HepG2 (cell line): Measurements from ENCODE around the gene FAM229A. TPM values are rescaled to one million over a fixed set of nuclear protein-coding genes. Genes with fewer than 3 reads are reported as not detected.

Source experiments
- GABPB1 ChIP-seq: IDR thresholded peaks from 2 replicates; pipeline ENCODE4 v1.6.1; 2016; ENCODE audit warnings: mild to moderate bottlenecking, missing genetic modification reagents, moderate library complexity, missing compliant biosample characterization
- GATAD1 ChIP-seq: IDR thresholded peaks from 2 replicates; pipeline ENCODE4 v1.6.1; 2016; ENCODE audit warnings: missing genetic modification reagents, missing compliant biosample characterization
- HDAC2 ChIP-seq: sonication (generic); formaldehyde crosslinking; IDR thresholded peaks from 2 replicates; pipeline ENCODE4 v1.4.0; 2020; ENCODE audit warnings: missing genetic modification reagents
- NCOR1 ChIP-seq: fragments of 200-600 bp; sonication (generic); IDR thresholded peaks from 2 replicates; pipeline ENCODE4 v1.7.0; 2017; ENCODE audit warnings: antibody characterized with exemption, low read length, borderline replicate concordance
- XRCC5 ChIP-seq: fragments of 200-400 bp; formaldehyde crosslinking; optimal IDR thresholded peaks from 2 replicates; pipeline ENCODE3; 2017; ENCODE audit warnings: mild to moderate bottlenecking, low read length
- ZFAT ChIP-seq: sonication (generic); formaldehyde crosslinking; conservative IDR thresholded peaks from 2 replicates; pipeline ENCODE4 v1.8.1; 2023; ENCODE audit warnings: missing genetic modification reagents, inconsistent platforms
- ZNF143 ChIP-seq: sonication (generic); formaldehyde crosslinking; IDR thresholded peaks from 2 replicates; pipeline ENCODE4 v1.4.0; 2020; ENCODE audit warnings: missing genetic modification reagents
- ZNF235 ChIP-seq: sonication (generic); formaldehyde crosslinking; IDR thresholded peaks from 2 replicates; pipeline ENCODE4 v1.8.1; 2023; ENCODE audit warnings: mild to moderate bottlenecking, missing genetic modification reagents, borderline replicate concordance
- ZNF292 ChIP-seq: sonication (generic); formaldehyde crosslinking; IDR thresholded peaks from 2 replicates; pipeline ENCODE4 v1.8.1; 2022; ENCODE audit warnings: mild to moderate bottlenecking, low read depth, missing genetic modification reagents, borderline replicate concordance
- ZSCAN20 ChIP-seq: sonication (generic); formaldehyde crosslinking; IDR thresholded peaks from 2 replicates; pipeline ENCODE4 v1.4.0; 2020; ENCODE audit warnings: missing genetic modification reagents, mild to moderate bottlenecking, borderline replicate concordance
- polyA plus RNA-seq, 8 experiments: library from polyadenylated mRNA; depleted of rRNA in 3 of 8; stranded (reverse) in 7 of 8; unstranded in 1 of 8; fragments of >200 nt; fragmentation: Illumina TruSeq in 4 of 8; extraction: Trizol in 4 of 8; gene quantifications; 2 replicates each; pipeline versions ENCODE4 v1.2.1 to v1.2.3, GENCODE V29; 2011 to 2016; ENCODE audit warnings: low read depth in 4 of 8, missing spikeins in 1 of 8, mixed read lengths in 1 of 8; ENCODE audit not compliant: insufficient read depth in 1 of 8
- total RNA-seq, 5 experiments: library from RNA; depleted of rRNA; stranded (reverse); fragments of >200 nt; fragmentation: Illumina TruSeq; extraction: Trizol; gene quantifications; 2 replicates each; pipeline ENCODE4 v1.2.3, GENCODE V29; 2016; ENCODE audit warnings: low read depth in 1 of 5
- TF ChIP-seq, protein P1 (sequence below): sonication (generic); formaldehyde crosslinking; IDR thresholded peaks from one replicate; pipeline ENCODE4 v1.5.1; 2020; ENCODE audit warnings: mild to moderate bottlenecking, missing genetic modification reagents; ENCODE audit errors: not compliant biosample characterization
- TF ChIP-seq, protein P2 (sequence below): sonication (generic); formaldehyde crosslinking; IDR thresholded peaks from 2 replicates; pipeline ENCODE4 v1.8.0; 2022; ENCODE audit warnings: low read depth, missing genetic modification reagents
- TF ChIP-seq, protein P3 (sequence below): sonication (generic); formaldehyde crosslinking; IDR thresholded peaks from 2 replicates; pipeline ENCODE4 v1.4.0; 2020; ENCODE audit warnings: missing genetic modification reagents, mild to moderate bottlenecking, borderline replicate concordance

FAM229A gene
- total and polyA plus RNA-seq, 2 of the 13 experiments (the other 11 are each of a cell fraction or from before 2014, with no cell fraction given) = 3.2 to 17.6 TPM

DNA sequence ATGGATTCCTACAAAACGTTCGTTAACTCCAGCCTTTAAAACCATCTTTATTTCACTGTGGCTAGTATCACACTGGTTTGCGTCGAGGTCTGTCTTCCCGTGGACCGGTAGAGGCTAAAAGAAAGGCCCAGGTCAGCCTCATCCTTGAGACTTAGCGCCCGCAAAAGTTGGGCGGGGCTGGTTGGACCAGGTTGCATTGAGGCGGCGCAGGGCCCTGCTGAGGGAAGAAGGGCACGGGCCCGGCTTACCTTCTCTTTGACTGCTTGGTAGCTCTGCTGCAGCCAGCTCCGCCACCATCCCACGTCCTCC lies 31.5 kb upstream of the FAM229A start (continued):
- TF ChIP-seq, protein P1, sequence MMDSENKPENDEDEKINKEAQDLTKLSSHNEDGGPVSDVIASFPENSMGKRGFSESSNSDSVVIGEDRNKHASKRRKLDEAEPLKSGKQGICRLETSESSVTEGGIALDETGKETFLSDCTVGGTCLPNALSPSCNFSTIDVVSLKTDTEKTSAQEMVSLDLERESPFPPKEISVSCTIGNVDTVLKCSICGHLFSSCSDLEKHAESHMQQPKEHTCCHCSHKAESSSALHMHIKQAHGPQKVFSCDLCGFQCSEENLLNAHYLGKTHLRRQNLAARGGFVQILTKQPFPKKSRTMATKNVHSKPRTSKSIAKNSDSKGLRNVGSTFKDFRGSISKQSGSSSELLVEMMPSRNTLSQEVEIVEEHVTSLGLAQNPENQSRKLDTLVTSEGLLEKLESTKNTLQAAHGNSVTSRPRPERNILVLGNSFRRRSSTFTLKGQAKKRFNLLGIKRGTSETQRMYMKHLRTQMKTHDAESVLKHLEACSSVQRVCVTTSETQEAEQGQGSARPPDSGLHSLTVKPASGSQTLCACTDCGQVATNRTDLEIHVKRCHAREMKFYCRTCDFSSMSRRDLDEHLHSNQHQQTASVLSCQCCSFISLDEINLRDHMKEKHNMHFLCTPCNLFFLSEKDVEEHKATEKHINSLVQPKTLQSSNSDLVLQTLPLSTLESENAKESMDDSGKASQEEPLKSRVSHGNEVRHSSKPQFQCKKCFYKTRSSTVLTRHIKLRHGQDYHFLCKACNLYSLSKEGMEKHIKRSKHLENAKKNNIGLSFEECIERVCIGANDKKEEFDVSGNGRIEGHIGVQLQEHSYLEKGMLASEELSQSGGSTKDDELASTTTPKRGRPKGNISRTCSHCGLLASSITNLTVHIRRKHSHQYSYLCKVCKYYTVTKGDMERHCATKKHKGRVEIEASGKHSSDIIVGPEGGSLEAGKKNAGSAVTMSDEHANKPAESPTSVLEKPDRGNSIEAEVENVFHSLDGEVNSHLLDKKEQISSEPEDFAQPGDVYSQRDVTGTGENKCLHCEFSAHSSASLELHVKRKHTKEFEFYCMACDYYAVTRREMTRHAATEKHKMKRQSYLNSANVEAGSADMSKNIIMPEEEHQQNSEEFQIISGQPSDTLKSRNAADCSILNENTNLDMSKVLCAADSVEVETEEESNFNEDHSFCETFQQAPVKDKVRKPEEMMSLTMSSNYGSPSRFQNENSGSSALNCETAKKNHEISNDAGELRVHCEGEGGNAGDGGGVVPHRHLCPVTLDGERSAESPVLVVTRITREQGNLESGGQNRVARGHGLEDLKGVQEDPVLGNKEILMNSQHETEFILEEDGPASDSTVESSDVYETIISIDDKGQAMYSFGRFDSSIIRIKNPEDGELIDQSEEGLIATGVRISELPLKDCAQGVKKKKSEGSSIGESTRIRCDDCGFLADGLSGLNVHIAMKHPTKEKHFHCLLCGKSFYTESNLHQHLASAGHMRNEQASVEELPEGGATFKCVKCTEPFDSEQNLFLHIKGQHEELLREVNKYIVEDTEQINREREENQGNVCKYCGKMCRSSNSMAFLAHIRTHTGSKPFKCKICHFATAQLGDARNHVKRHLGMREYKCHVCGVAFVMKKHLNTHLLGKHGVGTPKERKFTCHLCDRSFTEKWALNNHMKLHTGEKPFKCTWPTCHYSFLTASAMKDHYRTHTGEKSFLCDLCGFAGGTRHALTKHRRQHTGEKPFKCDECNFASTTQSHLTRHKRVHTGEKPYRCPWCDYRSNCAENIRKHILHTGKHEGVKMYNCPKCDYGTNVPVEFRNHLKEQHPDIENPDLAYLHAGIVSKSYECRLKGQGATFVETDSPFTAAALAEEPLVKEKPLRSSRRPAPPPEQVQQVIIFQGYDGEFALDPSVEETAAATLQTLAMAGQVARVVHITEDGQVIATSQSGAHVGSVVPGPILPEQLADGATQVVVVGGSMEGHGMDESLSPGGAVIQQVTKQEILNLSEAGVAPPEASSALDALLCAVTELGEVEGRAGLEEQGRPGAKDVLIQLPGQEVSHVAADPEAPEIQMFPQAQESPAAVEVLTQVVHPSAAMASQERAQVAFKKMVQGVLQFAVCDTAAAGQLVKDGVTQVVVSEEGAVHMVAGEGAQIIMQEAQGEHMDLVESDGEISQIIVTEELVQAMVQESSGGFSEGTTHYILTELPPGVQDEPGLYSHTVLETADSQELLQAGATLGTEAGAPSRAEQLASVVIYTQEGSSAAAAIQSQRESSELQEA (CRISPR knock-in tag) = no peak
- TF ChIP-seq, protein P2, sequence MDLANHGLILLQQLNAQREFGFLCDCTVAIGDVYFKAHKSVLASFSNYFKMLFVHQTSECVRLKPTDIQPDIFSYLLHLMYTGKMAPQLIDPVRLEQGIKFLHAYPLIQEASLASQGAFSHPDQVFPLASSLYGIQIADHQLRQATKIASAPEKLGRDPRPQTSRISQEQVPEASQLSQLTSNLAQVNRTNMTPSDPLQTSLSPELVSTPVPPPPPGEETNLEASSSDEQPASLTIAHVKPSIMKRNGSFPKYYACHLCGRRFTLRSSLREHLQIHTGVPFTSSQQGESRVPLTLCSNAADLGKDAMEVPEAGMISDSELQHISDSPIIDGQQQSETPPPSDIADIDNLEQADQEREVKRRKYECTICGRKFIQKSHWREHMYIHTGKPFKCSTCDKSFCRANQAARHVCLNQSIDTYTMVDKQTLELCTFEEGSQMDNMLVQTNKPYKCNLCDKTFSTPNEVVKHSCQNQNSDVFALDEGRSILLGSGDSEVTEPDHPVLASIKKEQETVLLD = no peak
- TF ChIP-seq, protein P3, sequence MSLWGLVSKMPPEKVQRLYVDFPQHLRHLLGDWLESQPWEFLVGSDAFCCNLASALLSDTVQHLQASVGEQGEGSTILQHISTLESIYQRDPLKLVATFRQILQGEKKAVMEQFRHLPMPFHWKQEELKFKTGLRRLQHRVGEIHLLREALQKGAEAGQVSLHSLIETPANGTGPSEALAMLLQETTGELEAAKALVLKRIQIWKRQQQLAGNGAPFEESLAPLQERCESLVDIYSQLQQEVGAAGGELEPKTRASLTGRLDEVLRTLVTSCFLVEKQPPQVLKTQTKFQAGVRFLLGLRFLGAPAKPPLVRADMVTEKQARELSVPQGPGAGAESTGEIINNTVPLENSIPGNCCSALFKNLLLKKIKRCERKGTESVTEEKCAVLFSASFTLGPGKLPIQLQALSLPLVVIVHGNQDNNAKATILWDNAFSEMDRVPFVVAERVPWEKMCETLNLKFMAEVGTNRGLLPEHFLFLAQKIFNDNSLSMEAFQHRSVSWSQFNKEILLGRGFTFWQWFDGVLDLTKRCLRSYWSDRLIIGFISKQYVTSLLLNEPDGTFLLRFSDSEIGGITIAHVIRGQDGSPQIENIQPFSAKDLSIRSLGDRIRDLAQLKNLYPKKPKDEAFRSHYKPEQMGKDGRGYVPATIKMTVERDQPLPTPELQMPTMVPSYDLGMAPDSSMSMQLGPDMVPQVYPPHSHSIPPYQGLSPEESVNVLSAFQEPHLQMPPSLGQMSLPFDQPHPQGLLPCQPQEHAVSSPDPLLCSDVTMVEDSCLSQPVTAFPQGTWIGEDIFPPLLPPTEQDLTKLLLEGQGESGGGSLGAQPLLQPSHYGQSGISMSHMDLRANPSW (CRISPR knock-in tag) = no peak
- TF ChIP-seq GATAD1 (CRISPR knock-in tag) (no peak), ZFAT (CRISPR knock-in tag) (no peak), NCOR1 (no peak), ZNF292 (CRISPR knock-in tag) (no peak), ZNF235 (CRISPR knock-in tag) (no peak), HDAC2 (CRISPR knock-in tag) (0 out of 2 replicates have a peak, but pooled peaks have one; percentile 2), XRCC5 (no peak), GABPB1 (CRISPR knock-in tag) (no peak), ZSCAN20 (CRISPR knock-in tag) (0 out of 2 replicates have a peak, but pooled peaks have one; percentile 50), ZNF143 (CRISPR knock-in tag) (no peak)
